ENCODE results near the gene IGSF5. TPM values are rescaled to one million over a fixed set of nuclear protein-coding genes. Genes with fewer than 3 reads are reported as not detected.

IGSF5 gene
- polyA plus RNA-seq, 3 donors: not detected

DNA sequence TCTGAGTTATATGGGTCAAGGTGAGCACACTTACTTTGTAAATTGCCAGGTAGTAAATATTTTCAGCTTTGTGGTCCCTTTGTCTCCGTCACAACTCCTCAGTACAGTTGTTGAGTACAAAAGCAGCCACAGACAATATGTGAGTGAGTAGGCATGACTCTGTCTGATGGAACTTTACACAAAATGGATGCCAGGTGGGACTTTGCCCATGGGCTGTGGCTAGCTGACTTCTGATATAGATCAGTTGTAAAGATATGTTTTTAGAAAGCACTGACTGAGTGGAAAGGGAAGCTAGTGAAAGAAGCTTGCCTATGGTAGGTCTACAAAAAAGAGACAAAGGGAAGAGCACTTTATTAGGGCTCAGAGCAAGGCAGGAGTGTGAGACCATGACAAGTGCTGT, 23.1 kb upstream of the IGSF5 start:
- Histone ChIP-seq H3K9me3 (replicated peaks in 1 of 2; ENCODE audit: control insufficient read depth in 1 of 2, insufficient read depth in 1 of 2, low read length in 2 of 2) (no peaks in the 10 kb centered on the region), H3K27me3 (ENCODE audit: control insufficient read depth in 2 of 2, insufficient read depth in 2 of 2, low read length in 2 of 2) (no peaks in the 10 kb centered on the region), H2AFZ (ENCODE audit: insufficient read depth, low read depth, low read length, poor library complexity, severe bottlenecking) (no peak overlapping the region), H4K20me1 (ENCODE audit: insufficient read depth, low read length) (no peaks in the 10 kb centered on the region), H3K4me2 (replicated peaks; ENCODE audit: extremely low read depth, low read length, poor library complexity, severe bottlenecking) (no peak overlapping the region), H3K4me3 (replicated peaks in 1 of 3; ENCODE audit: low read depth in 2 of 3, low read length in 3 of 3) (no peak overlapping the region), H3K27ac (ENCODE audit: low read depth in 1 of 2, low read length in 2 of 2) (no peak overlapping the region), H3K9ac (ENCODE audit: insufficient read depth, low read length, poor library complexity, severe bottlenecking) (no peak overlapping the region), H3K79me2 (ENCODE audit: insufficient read depth, low read length) (no peaks in the 10 kb centered on the region), H3K4me1 (ENCODE audit: control insufficient read depth in 1 of 2, insufficient read depth in 2 of 2, low read length in 2 of 2) (no peaks in the 10 kb centered on the region), H3K36me3 (replicated peaks in 1 of 2; ENCODE audit: control insufficient read depth in 1 of 2, insufficient read depth in 2 of 2, low read length in 2 of 2) (no peaks in the 10 kb centered on the region)
- Mint-ChIP-seq H3K27me3 (ENCODE audit: low read depth in 3 of 3) (peaks cover 3 to 6% (median 5%) of the 10 kb centered on the region in 3 donors), H3K27ac (no peak overlapping the region), H3K36me3 (no peaks in the 10 kb centered on the region), H3K9me3 (peaks cover 0 to 4% (median 0%) of the 10 kb centered on the region in 7 donors), H3K4me1 (no peaks in the 10 kb centered on the region), H3K4me3 (no peak overlapping the region)
- intact Hi-C loops (cut with micrococcal nuclease): no loop called here
- TF ChIP-seq, protein P1, sequence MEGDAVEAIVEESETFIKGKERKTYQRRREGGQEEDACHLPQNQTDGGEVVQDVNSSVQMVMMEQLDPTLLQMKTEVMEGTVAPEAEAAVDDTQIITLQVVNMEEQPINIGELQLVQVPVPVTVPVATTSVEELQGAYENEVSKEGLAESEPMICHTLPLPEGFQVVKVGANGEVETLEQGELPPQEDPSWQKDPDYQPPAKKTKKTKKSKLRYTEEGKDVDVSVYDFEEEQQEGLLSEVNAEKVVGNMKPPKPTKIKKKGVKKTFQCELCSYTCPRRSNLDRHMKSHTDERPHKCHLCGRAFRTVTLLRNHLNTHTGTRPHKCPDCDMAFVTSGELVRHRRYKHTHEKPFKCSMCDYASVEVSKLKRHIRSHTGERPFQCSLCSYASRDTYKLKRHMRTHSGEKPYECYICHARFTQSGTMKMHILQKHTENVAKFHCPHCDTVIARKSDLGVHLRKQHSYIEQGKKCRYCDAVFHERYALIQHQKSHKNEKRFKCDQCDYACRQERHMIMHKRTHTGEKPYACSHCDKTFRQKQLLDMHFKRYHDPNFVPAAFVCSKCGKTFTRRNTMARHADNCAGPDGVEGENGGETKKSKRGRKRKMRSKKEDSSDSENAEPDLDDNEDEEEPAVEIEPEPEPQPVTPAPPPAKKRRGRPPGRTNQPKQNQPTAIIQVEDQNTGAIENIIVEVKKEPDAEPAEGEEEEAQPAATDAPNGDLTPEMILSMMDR (IDR thresholded peaks at IDR 0.05): no peak
- no CpG with 5 or more reads among the region's 1 CpG for WGBS (ENCODE audit: insufficient coverage)
- DNase-seq: no peak

DNA sequence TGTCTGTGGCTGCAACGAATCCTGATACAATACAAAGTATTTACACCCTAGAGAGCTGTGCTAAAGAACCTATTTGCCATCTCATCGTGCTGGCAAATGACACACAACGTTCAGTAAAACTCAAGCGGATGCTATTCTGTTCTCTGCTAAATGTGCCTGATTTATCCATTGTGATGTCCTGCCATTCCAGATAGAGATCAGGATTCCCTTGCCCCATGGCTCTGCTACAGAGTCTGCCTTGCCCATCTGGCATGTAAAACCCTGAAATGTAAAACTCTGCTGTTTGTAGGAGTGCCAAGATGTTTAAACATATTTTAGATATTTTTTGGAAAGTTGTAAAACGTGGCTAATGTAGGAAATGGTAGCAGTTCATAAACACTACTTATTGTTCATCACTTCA, 20.0 kb upstream of the IGSF5 start:
- peaks cover 0 to 4% (median 0%) of the 10 kb centered on the region in 7 donors for H3K9me3 Mint-ChIP-seq
- H3K36me3 Mint-ChIP-seq: no peaks in the 10 kb centered on the region
- Histone ChIP-seq H3K9me3 (replicated peaks in 1 of 2; ENCODE audit: control insufficient read depth in 1 of 2, insufficient read depth in 1 of 2, low read length in 2 of 2) (no peaks in the 10 kb centered on the region), H3K4me2 (replicated peaks; ENCODE audit: extremely low read depth, low read length, poor library complexity, severe bottlenecking) (no peak overlapping the region), H3K36me3 (replicated peaks in 1 of 2; ENCODE audit: control insufficient read depth in 1 of 2, insufficient read depth in 2 of 2, low read length in 2 of 2) (no peaks in the 10 kb centered on the region), H2AFZ (ENCODE audit: insufficient read depth, low read depth, low read length, poor library complexity, severe bottlenecking) (no peak overlapping the region), H3K4me3 (replicated peaks in 1 of 3; ENCODE audit: low read depth in 2 of 3, low read length in 3 of 3) (no peak overlapping the region), H3K4me1 (ENCODE audit: control insufficient read depth in 1 of 2, insufficient read depth in 2 of 2, low read length in 2 of 2) (no peaks in the 10 kb centered on the region), H3K9ac (ENCODE audit: insufficient read depth, low read length, poor library complexity, severe bottlenecking) (no peak overlapping the region), H3K79me2 (ENCODE audit: insufficient read depth, low read length) (no peaks in the 10 kb centered on the region), H4K20me1 (ENCODE audit: insufficient read depth, low read length) (no peaks in the 10 kb centered on the region), H3K27me3 (ENCODE audit: control insufficient read depth in 2 of 2, insufficient read depth in 2 of 2, low read length in 2 of 2) (no peaks in the 10 kb centered on the region), H3K27ac (ENCODE audit: low read depth in 1 of 2, low read length in 2 of 2) (no peak overlapping the region)
- H3K27ac Mint-ChIP-seq: no peak overlapping the region
- DNase-seq: no peak
- TF ChIP-seq, protein P1 (IDR thresholded peaks at IDR 0.05): no peak
- H3K4me3 Mint-ChIP-seq: no peak overlapping the region
- H3K27me3 Mint-ChIP-seq (ENCODE audit: low read depth in 3 of 3): peaks cover 1 to 6% (median 5%) of the 10 kb centered on the region in 3 donors
- intact Hi-C loops (cut with micrococcal nuclease): no loop called here
- WGBS (ENCODE audit: insufficient coverage): 92% methylated on average over 3 of the region's 5 CpGs
- no peaks in the 10 kb centered on the region for H3K4me1 Mint-ChIP-seq
